Thyroid gland (tissue), 4 donors: Measurements from ENCODE around the gene RUSF1. TPM values are rescaled to one million over a fixed set of nuclear protein-coding genes. Genes with fewer than 3 reads are reported as not detected.
"Not testable (repeated sequence)": the region's sequence is repeated elsewhere in the genome, so short reads cannot be mapped to it uniquely, and the experiment has no call there.

Experiments
- DNase-seq, 2 donors: peaks; one replicate each; pipeline ENCODE4 v3.0.0-alpha.2; 2019
- H3K27ac ChIP-seq, 3 donors: fragments of 200-600 bp; sonication (generic); 1 replicate in 2 of 3; 2 replicates in 1 of 3; pipeline ENCODE4 v1.5.1; 2016 to 2019; ENCODE audit warnings: mild to moderate bottlenecking in 1 of 3, moderate library complexity in 1 of 3
- H3K27me3 ChIP-seq: fragments of 200-600 bp; sonication (generic); one replicate; pipeline ENCODE4 v1.5.1; 2019
- H3K36me3 ChIP-seq, 2 donors: fragments of 200-600 bp; sonication (generic); one replicate each; pipeline ENCODE4 v1.5.1; 2016 to 2019
- H3K4me1 ChIP-seq, 2 donors: fragments of 200-600 bp; sonication (generic); one replicate each; pipeline ENCODE4 v1.5.1; 2017 to 2019
- H3K4me3 ChIP-seq, 3 donors: fragments of 200-600 bp; sonication (generic); replicated peaks in 1 of 3; 1 replicate in 2 of 3; 2 replicates in 1 of 3; pipeline ENCODE4 v1.5.1; 2016; ENCODE audit warnings: mild to moderate bottlenecking in 1 of 3
- H3K9me3 ChIP-seq: fragments of 200-600 bp; sonication (generic); one replicate; pipeline ENCODE4 v1.5.1; 2017
- CTCF ChIP-seq, 6 experiments: fragments of 200-600 bp in 3 of 6; fragments of 450-650 bp in 3 of 6; sonication (generic) in 3 of 6; IDR thresholded peaks; one replicate each; pipeline ENCODE4 v1.5.1; 2016 to 2019; ENCODE audit warnings: antibody characterized with exemption in 6 of 6, mild to moderate bottlenecking in 2 of 6, inconsistent platforms in 1 of 6, moderate library complexity in 1 of 6
- POLR2A ChIP-seq, 2 donors: fragments of 450-650 bp; IDR thresholded peaks; one replicate each; pipeline ENCODE4 v1.6.1; 2017; ENCODE audit warnings: antibody characterized with exemption in 2 of 2, mild to moderate bottlenecking in 2 of 2, moderate library complexity in 1 of 2
- WGBS, 2 donors: methylation state at CpG; one replicate each; pipeline ENCODE4 v1.1.5; 2017; 5-methylcytosine and 5-hydroxymethylcytosine counted together
- intact Hi-C: fragments of 100-400 bp; cut with DNase I; formaldehyde crosslinking; loops from one replicate; pipeline ENCODE4 v1.15.1; 2023
- total RNA-seq, 4 donors: library from RNA; depleted of rRNA; stranded (reverse); fragments of >200 nt; gene quantifications; one replicate each; pipeline ENCODE4 v1.2.3, GENCODE V29; 2016

The RUSF1 gene
- total RNA-seq, 4 donors from 2014 or later: 77.8 to 136 (median 129) TPM

- intact Hi-C loops: no loop called here
- 94% methylated on average over 3 of the region's 3 CpGs for WGBS, 2 donors
- Histone ChIP-seq H3K36me3 (no peaks in the 10 kb centered on the region), H3K9me3 (no peaks in the 10 kb centered on the region), H3K27ac (no peak overlapping the region), H3K27me3 (no peaks in the 10 kb centered on the region), H3K4me1 (peaks cover 0 to 7% of the 10 kb centered on the region in 2 donors), H3K4me3 (no peak overlapping the region)
- TF ChIP-seq CTCF (IDR thresholded peaks at IDR 0.05) (no peak), POLR2A (IDR thresholded peaks at IDR 0.05) (no peak)
- DNase-seq: no peak
Measured at GRCh38 chr16:31525113-31525512, 16.9 kb upstream of the RUSF1 start.

GRCh38 chr16:31523768-31524167, 15.6 kb upstream of the RUSF1 start:
- H3K4me1 ChIP-seq, H3K9me3 ChIP-seq, H3K4me3 ChIP-seq, DNase-seq, intact Hi-C loops, H3K27ac ChIP-seq, H3K36me3 ChIP-seq, H3K27me3 ChIP-seq: not testable (repeated sequence)
- WGBS, 2 donors: 59% methylated on average over 4 of the region's 6 CpGs; no CpG with 5 or more reads in 1 of the 2 donors

DNA sequence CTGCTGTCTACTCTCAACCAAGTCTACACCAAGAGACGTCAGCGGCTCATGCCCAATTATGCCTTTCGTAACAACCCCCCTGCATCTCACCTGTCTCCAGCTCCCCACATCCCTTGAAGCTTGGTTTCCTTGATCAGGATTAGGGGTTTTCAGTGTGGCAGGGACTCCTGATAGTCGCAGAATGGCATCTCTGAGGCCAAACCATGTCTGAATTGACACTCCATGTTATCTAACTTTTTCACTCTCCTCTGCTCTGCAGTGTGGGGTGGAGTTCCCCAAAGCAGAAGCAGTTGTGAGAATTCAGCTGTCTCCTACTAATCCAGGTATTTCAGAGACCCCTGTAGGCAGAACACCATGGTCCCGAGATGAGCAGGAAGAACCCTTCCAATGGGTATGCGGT, 13.9 kb upstream of the RUSF1 start:
- Histone ChIP-seq H3K27me3 (no peaks in the 10 kb centered on the region), H3K27ac (no peak overlapping the region), H3K9me3 (no peaks in the 10 kb centered on the region), H3K4me1 (no peaks in the 10 kb centered on the region), H3K36me3 (no peaks in the 10 kb centered on the region), H3K4me3 (no peak overlapping the region)
- WGBS, 2 donors: 86 to 89% methylated on average over 6 of the region's 6 CpGs
- TF ChIP-seq CTCF (IDR thresholded peaks at IDR 0.05) (no peak), POLR2A (IDR thresholded peaks at IDR 0.05) (no peak)
- DNase-seq: no peak
- intact Hi-C loops: no loop called here

DNA sequence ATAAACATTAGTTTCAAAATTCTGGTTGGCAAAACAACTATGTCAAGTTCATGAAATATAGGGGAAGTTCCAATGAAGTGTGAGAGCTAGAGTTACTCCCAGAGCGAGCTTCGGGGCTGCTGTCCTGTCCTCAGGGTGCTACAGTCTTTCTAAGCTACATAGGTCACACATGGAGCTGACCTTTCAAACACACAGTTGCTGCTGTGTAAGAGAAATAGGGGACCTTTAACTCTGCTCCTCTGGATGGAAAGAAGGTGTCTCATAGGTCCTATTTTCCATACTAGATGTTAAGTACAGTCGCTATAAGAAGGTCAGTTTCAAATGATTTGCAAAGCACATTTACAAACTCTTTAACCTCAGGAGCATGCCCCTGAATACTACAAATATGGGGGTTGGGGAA, 13.2 kb upstream of the RUSF1 start:
- no peak overlapping the region for H3K27ac ChIP-seq
- DNase-seq: no peak
- intact Hi-C loops: no loop called here
- no peaks in the 10 kb centered on the region for H3K36me3 ChIP-seq
- H3K4me1 ChIP-seq: no peaks in the 10 kb centered on the region
- TF ChIP-seq CTCF (IDR thresholded peaks at IDR 0.05) (no peak), POLR2A (IDR thresholded peaks at IDR 0.05) (no peak)
- WGBS, 2 donors: 72 to 95% methylated on average over 3 of the region's 3 CpGs
- H3K27me3 ChIP-seq: no peaks in the 10 kb centered on the region
- H3K4me3 ChIP-seq: no peak overlapping the region
- no peaks in the 10 kb centered on the region for H3K9me3 ChIP-seq

DNA sequence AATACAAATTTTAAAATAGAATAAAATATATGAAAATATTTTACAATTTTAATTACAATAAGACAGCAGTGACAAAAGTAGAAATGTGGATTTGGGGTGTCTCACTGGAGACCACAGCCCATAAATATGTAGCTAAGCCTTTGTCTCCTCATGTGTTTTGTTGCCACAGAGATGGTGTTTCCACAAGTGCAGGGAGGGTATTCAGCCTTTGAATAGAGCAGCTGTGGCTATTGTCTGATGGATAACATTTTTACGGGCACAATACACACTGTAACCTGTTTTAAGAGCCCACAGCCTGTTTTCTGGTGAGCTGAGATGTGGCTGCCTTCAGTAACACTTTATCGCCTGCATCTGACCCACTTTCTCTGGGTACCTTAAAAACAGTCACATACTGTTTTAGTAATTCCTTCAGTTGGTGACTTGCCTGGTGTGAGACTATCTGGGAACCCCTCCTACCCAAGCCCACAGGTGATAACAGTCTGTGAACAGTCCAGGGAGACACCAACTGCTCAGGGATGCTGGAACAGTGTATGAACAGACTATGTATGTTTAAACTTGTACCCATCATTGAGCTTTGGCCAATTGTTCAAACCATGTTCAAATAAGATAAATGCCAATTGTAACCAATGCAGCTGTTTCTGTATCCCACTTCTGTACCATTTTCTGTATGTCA, 11.7 kb upstream of the RUSF1 start:
- TF ChIP-seq CTCF (IDR thresholded peaks at IDR 0.05) (no peak), POLR2A (IDR thresholded peaks at IDR 0.05) (no peak)
- Histone ChIP-seq H3K4me1 (no peaks in the 10 kb centered on the region), H3K4me3 (no peak overlapping the region), H3K9me3 (no peaks in the 10 kb centered on the region), H3K27ac (no peak overlapping the region), H3K36me3 (no peaks in the 10 kb centered on the region), H3K27me3 (no peaks in the 10 kb centered on the region)
- 90 to 97% methylated on average over 2 of the region's 2 CpGs for WGBS, 2 donors
- no peak for DNase-seq
- intact Hi-C loops: no loop called here
